ENCODE data around the gene ZNF451.

The ZNF451 gene

GRCh38 chr6:57072108-57072507 is 17.9 kb upstream of the ZNF451 start:
- DNase-seq (ENCODE audit: low read depth in 1 of 2, low spot score in 1 of 2): no peak
- Histone ChIP-seq H3K4me3 (replicated peaks; ENCODE audit: insufficient read depth, low read length) (no peak overlapping the region), H3K27me3 (ENCODE audit: insufficient read depth, poor library complexity, severe bottlenecking) (no peaks in the 10 kb centered on the region), H3K27ac (replicated peaks) (no peak overlapping the region)
- TF ChIP-seq SPI1 (IDR thresholded peaks at IDR 0.05; ENCODE audit: borderline replicate concordance, low read depth): no peak
- TF ChIP-seq REST (IDR thresholded peaks at IDR 0.05; ENCODE audit: insufficient replicate concordance, low read depth): no peak
- TF ChIP-seq CTCF (IDR thresholded peaks at IDR 0.05; ENCODE audit: insufficient read depth, low read length): no peak
- TF ChIP-seq GABPA (IDR thresholded peaks at IDR 0.05; ENCODE audit: low read depth): no peak
- TF ChIP-seq POLR2AphosphoS5 (IDR thresholded peaks at IDR 0.05; ENCODE audit: low read depth): no peak

- no peaks in the 10 kb centered on the region for H3K27me3 ChIP-seq (ENCODE audit: insufficient read depth, poor library complexity, severe bottlenecking)
- no peak overlapping the region for H3K4me3 ChIP-seq (replicated peaks; ENCODE audit: insufficient read depth, low read length)
- no peak for TF ChIP-seq REST (IDR thresholded peaks at IDR 0.05; ENCODE audit: insufficient replicate concordance, low read depth)
- no peak for TF ChIP-seq CTCF (IDR thresholded peaks at IDR 0.05; ENCODE audit: insufficient read depth, low read length)
- no peak for TF ChIP-seq SPI1 (IDR thresholded peaks at IDR 0.05; ENCODE audit: borderline replicate concordance, low read depth)
- no peak for TF ChIP-seq POLR2AphosphoS5 (IDR thresholded peaks at IDR 0.05; ENCODE audit: low read depth)
- no peak for TF ChIP-seq GABPA (IDR thresholded peaks at IDR 0.05; ENCODE audit: low read depth)
- no peak overlapping the region for H3K27ac ChIP-seq (replicated peaks)
- DNase-seq (ENCODE audit: low read depth in 1 of 2, low spot score in 1 of 2): no peak
Observed at GRCh38 chr6:57074383-57074782, 15.6 kb upstream of the ZNF451 start.

GRCh38 chr6:57075092-57075491 is 14.9 kb upstream of the ZNF451 start:
- Histone ChIP-seq H3K4me3 (replicated peaks; ENCODE audit: insufficient read depth, low read length) (no peak overlapping the region), H3K27me3 (ENCODE audit: insufficient read depth, poor library complexity, severe bottlenecking) (no peaks in the 10 kb centered on the region), H3K27ac (replicated peaks) (no peak overlapping the region)
- TF ChIP-seq REST (IDR thresholded peaks at IDR 0.05; ENCODE audit: insufficient replicate concordance, low read depth): no peak
- no peak for TF ChIP-seq SPI1 (IDR thresholded peaks at IDR 0.05; ENCODE audit: borderline replicate concordance, low read depth)
- no peak for TF ChIP-seq CTCF (IDR thresholded peaks at IDR 0.05; ENCODE audit: insufficient read depth, low read length)
- TF ChIP-seq GABPA (IDR thresholded peaks at IDR 0.05; ENCODE audit: low read depth): no peak
- no peak for TF ChIP-seq POLR2AphosphoS5 (IDR thresholded peaks at IDR 0.05; ENCODE audit: low read depth)
- no peak for DNase-seq (ENCODE audit: low read depth in 1 of 2, low spot score in 1 of 2)

Measured in HL-60 (cell line).